SK-N-SH treated with all-trans-retinoic acid at 6 μM for 48 hours (cell line): ENCODE measurements around the gene SLC22A4.

Source experiments
- ATAC-seq: fragments of 200-7000 bp; cut with Tn5 transposase; 3 replicates; pipeline ENCODE4 v1.9.1; 2020; ENCODE audit warnings: mild to moderate bottlenecking, moderate library complexity
- ARNTL ChIP-seq: fragments of 450-650 bp; formaldehyde crosslinking; IDR thresholded peaks from 2 replicates; pipeline ENCODE4 v1.5.0; 2020; ENCODE audit warnings: low read depth, mild to moderate bottlenecking, moderate library complexity, borderline replicate concordance
- BACH2 ChIP-seq: fragments of 250-450 bp; sonication (Bioruptor Pico); IDR thresholded peaks from 2 replicates; pipeline ENCODE4 v1.9.0; 2021; ENCODE audit warnings: mild to moderate bottlenecking, borderline replicate concordance
- CREB5 ChIP-seq: fragments of 250-450 bp; sonication (Bioruptor Pico); IDR thresholded peaks from 2 replicates; pipeline ENCODE4 v1.5.1; 2020; ENCODE audit warnings: low read depth, mild to moderate bottlenecking, moderate library complexity
- CSDC2 ChIP-seq: fragments of 250-450 bp; sonication (Bioruptor Pico); IDR thresholded peaks from 2 replicates; pipeline ENCODE4 v1.5.0; 2020; ENCODE audit warnings: mild to moderate bottlenecking, moderate library complexity
- CSRNP3 ChIP-seq: fragments of 250-450 bp; sonication (Bioruptor Pico); IDR thresholded peaks from 2 replicates; pipeline ENCODE4 v1.5.1; 2021; ENCODE audit warnings: mild to moderate bottlenecking, moderate library complexity
- ESRRG ChIP-seq: fragments of 250-450 bp; sonication (Bioruptor Pico); IDR thresholded peaks from 2 replicates; pipeline ENCODE4 v1.6.1; 2021; ENCODE audit warnings: mild to moderate bottlenecking
- GLIS3 ChIP-seq: fragments of 250-450 bp; sonication (Bioruptor Pico); IDR thresholded peaks from 2 replicates; pipeline ENCODE4 v1.5.0; 2020; ENCODE audit warnings: mild to moderate bottlenecking, moderate library complexity
- ISL1 ChIP-seq: fragments of 250-450 bp; sonication (Bioruptor Pico); IDR thresholded peaks from 2 replicates; pipeline ENCODE4 v2.1.2; 2022; ENCODE audit warnings: mild to moderate bottlenecking, moderate library complexity
- OSR1 ChIP-seq: fragments of 250-450 bp; sonication (Bioruptor Pico); IDR thresholded peaks from 2 replicates; pipeline ENCODE4 v1.8.0; 2022; ENCODE audit warnings: moderate library complexity, mild to moderate bottlenecking, inconsistent platforms
- PATZ1 ChIP-seq: fragments of 250-450 bp; sonication (Bioruptor Pico); IDR thresholded peaks from 2 replicates; pipeline ENCODE4 v1.8.0; 2020; ENCODE audit warnings: mild to moderate bottlenecking, moderate library complexity, borderline replicate concordance
- RARB ChIP-seq: fragments of 250-450 bp; sonication (Bioruptor Pico); IDR thresholded peaks from 2 replicates; pipeline ENCODE4 v1.8.0; 2021; ENCODE audit warnings: mild to moderate bottlenecking, moderate library complexity
- SNAI2 ChIP-seq: fragments of 250-450 bp; sonication (Bioruptor Pico); IDR thresholded peaks from 2 replicates; pipeline ENCODE4 v1.5.0; 2020; ENCODE audit warnings: mild to moderate bottlenecking, moderate library complexity
- TCF4 ChIP-seq: fragments of 250-450 bp; sonication (Bioruptor Pico); IDR thresholded peaks from 2 replicates; pipeline ENCODE4 v1.8.0; 2021; ENCODE audit warnings: mild to moderate bottlenecking, moderate library complexity, borderline replicate concordance
- TOX ChIP-seq: fragments of 250-450 bp; sonication (Bioruptor Pico); IDR thresholded peaks from 2 replicates; pipeline ENCODE4 v1.8.0; 2021; ENCODE audit warnings: mild to moderate bottlenecking, moderate library complexity, borderline replicate concordance
- TSHZ2 ChIP-seq: fragments of 250-450 bp; sonication (Bioruptor Pico); IDR thresholded peaks from 2 replicates; pipeline ENCODE4 v1.5.0; 2020; ENCODE audit warnings: mild to moderate bottlenecking, moderate library complexity
- ZC3H10 ChIP-seq: fragments of 250-450 bp; sonication (Bioruptor Pico); IDR thresholded peaks from 2 replicates; pipeline ENCODE4 v1.5.1; 2021; ENCODE audit warnings: mild to moderate bottlenecking, moderate library complexity
- ZFP3 ChIP-seq: fragments of 250-450 bp; sonication (Bioruptor Pico); IDR thresholded peaks from 2 replicates; pipeline ENCODE4 v1.5.0; 2020; ENCODE audit warnings: mild to moderate bottlenecking, moderate library complexity
- ZFP30 ChIP-seq: fragments of 450-650 bp; formaldehyde crosslinking; IDR thresholded peaks from 2 replicates; pipeline ENCODE4 v1.5.0; 2022; ENCODE audit warnings: mild to moderate bottlenecking, moderate library complexity
- ZNF565 ChIP-seq: fragments of 450-650 bp; formaldehyde crosslinking; conservative IDR thresholded peaks from 2 replicates; pipeline ENCODE4 v1.5.0; 2020; ENCODE audit warnings: low read depth, mild to moderate bottlenecking, moderate library complexity
- ZNF70 ChIP-seq: fragments of 450-650 bp; formaldehyde crosslinking; IDR thresholded peaks from 2 replicates; pipeline ENCODE4 v1.5.0; 2020; ENCODE audit warnings: mild to moderate bottlenecking, moderate library complexity
- ZNF8 ChIP-seq: fragments of 450-650 bp; formaldehyde crosslinking; IDR thresholded peaks from 2 replicates; pipeline ENCODE4 v1.5.0; 2020; ENCODE audit warnings: mild to moderate bottlenecking, moderate library complexity

Gene SLC22A4

GRCh38 chr5:132271251-132272246 is 22.6 kb upstream of the SLC22A4 start:
- TF ChIP-seq ISL1 (CRISPR knock-in tag): no peak
- no peak for TF ChIP-seq ESRRG
- TF ChIP-seq ZC3H10 (CRISPR knock-in tag): no peak
- TF ChIP-seq TOX (CRISPR knock-in tag): no peak
- no peak for TF ChIP-seq PATZ1 (CRISPR knock-in tag)
- no peak for TF ChIP-seq ZNF8 (CRISPR knock-in tag)
- no peak for TF ChIP-seq ZNF70 (CRISPR knock-in tag)
- TF ChIP-seq CSDC2 (CRISPR knock-in tag): no peak
- no peak for TF ChIP-seq GLIS3 (CRISPR knock-in tag)
- no peak for TF ChIP-seq OSR1 (CRISPR knock-in tag)
- TF ChIP-seq ZNF565 (CRISPR knock-in tag): no peak
- no peak for TF ChIP-seq TCF4 (CRISPR knock-in tag)
- TF ChIP-seq CSRNP3 (CRISPR knock-in tag): no peak
- no peak for TF ChIP-seq SNAI2 (CRISPR knock-in tag)
- no peak for TF ChIP-seq BACH2 (CRISPR knock-in tag)
- no peak for TF ChIP-seq RARB (CRISPR knock-in tag)
- TF ChIP-seq CREB5 (CRISPR knock-in tag): no peak
- TF ChIP-seq ZFP3 (CRISPR knock-in tag): no peak
- no peak for TF ChIP-seq TSHZ2 (CRISPR knock-in tag)
- TF ChIP-seq ZFP30 (CRISPR knock-in tag): no peak
- no peak for ATAC-seq

- ATAC-seq: peak; percentile 34
- TF ChIP-seq CREB5 (CRISPR knock-in tag) (no peak), PATZ1 (CRISPR knock-in tag) (no peak), TSHZ2 (CRISPR knock-in tag) (no peak), BACH2 (CRISPR knock-in tag) (no peak), ARNTL (CRISPR knock-in tag) (no peak), ZNF8 (CRISPR knock-in tag) (no peak)
Measured at GRCh38 chr5:132272311-132273210, 21.6 kb upstream of the SLC22A4 start.
